Measurements from ENCODE around the gene ANKRD33B. TPM values are rescaled to one million over a fixed set of nuclear protein-coding genes. Genes with fewer than 3 reads are reported as not detected.

ANKRD33B gene
- total and polyA plus RNA-seq, 2 of the 8 experiments (the other 6 are each of a cell fraction or from before 2014, with no cell fraction given), result 6.9 to 20.6 TPM

DNA sequence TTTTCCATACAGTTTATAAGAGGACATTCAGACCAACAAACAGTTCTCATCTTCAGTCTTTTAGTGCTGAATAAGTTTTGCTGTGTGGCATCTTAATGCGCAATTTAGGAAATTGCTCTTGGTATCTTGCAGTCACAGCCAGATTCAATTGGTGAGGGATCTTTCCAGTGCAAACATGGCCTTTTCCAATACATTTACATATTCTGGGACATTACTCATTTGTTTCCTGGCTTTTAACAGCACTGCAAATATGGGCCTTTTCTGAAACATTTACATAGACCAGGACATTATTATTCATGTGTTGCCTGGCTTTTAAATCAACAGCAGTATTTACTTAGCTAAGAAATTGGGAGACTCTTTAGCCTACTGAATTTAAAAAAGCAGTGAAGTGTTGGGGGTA, 22.7 kb downstream of the ANKRD33B start (continued):
- TF ChIP-seq, protein P1, sequence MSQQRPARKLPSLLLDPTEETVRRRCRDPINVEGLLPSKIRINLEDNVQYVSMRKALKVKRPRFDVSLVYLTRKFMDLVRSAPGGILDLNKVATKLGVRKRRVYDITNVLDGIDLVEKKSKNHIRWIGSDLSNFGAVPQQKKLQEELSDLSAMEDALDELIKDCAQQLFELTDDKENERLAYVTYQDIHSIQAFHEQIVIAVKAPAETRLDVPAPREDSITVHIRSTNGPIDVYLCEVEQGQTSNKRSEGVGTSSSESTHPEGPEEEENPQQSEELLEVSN (IDR thresholded peaks at IDR 0.05), result no peak
- TF ChIP-seq SIN3A (conservative IDR thresholded peaks at IDR 0.05 in 1 of 2, IDR thresholded peaks at IDR 0.05 in 1 of 2; ENCODE audit: low read depth in 1 of 2, low read length in 2 of 2), result no peak
- TF ChIP-seq ASH2L (IDR thresholded peaks at IDR 0.05; ENCODE audit: low read length), result no peak
